Erythroblast (primary cell): Measurements from ENCODE around the gene KRTAP21-3.
"Not testable (repeated sequence)": the region's sequence is repeated elsewhere in the genome, so short reads cannot be mapped to it uniquely, and the experiment has no call there.

ENCODE experiments used
- DNase-seq, 2 experiments: peaks; one replicate each; lab custom pipeline; 2025; lab: John Stamatoyannopoulos, UW
- GATA1 ChIP-seq: IDR thresholded peaks from 2 replicates; pipeline ENCODE4 v1.6.1; 2011; ENCODE audit warnings: low read depth, mild to moderate bottlenecking, control low read depth, low read length, moderate library complexity
- POLR2A ChIP-seq: IDR thresholded peaks from 2 replicates; pipeline ENCODE4 v1.6.1; 2011; ENCODE audit warnings: mild to moderate bottlenecking, low read length

KRTAP21-3 gene

GRCh38 chr21:30718239-30718909 is at the start of gene KRTAP21-3:
KRTAP21-3 (minus strand) TSS chr21:30718777; CDS start chr21:30718759, 18 bp downstream.
- no peak for DNase-seq
- TF ChIP-seq POLR2A (no peak), GATA1 (no peak)

- TF ChIP-seq GATA1 (no peak), POLR2A (no peak)
- DNase-seq = no peak
Measured at GRCh38 chr21:30760776-30761175, 42.2 kb upstream of the KRTAP21-3 start.

- TF ChIP-seq POLR2A (no peak), GATA1 (no peak)
Measured at GRCh38 chr21:30758306-30758705, 39.7 kb upstream of the KRTAP21-3 start.

GRCh38 chr21:30755328-30755727 is 36.8 kb upstream of the KRTAP21-3 start, which contains the start of gene KRTAP21-1:
KRTAP21-1 (minus strand) TSS chr21:30755428; CDS start chr21:30755378, 50 bp downstream.
- not testable (repeated sequence) for DNase-seq

More at GRCh38 chr21:30758306-30758705, 39.7 kb upstream of the KRTAP21-3 start:
- no peak for DNase-seq

GRCh38 chr21:30747159-30747558 is 28.6 kb upstream of the KRTAP21-3 start, which contains the start of gene KRTAP21-2:
KRTAP21-2 (minus strand) TSS chr21:30747259; CDS start chr21:30747202, 57 bp downstream.
- no peak for TF ChIP-seq GATA1
- TF ChIP-seq POLR2A = no peak
- DNase-seq = no peak

- TF ChIP-seq POLR2A (no peak), GATA1 (no peak)
- DNase-seq = no peak
Measured at GRCh38 chr21:30740462-30740861, 21.9 kb upstream of the KRTAP21-3 start.

- DNase-seq = no peak
- no peak for TF ChIP-seq GATA1
- TF ChIP-seq POLR2A = no peak
Measured at GRCh38 chr21:30733026-30733425, 14.4 kb upstream of the KRTAP21-3 start.

- no peak for TF ChIP-seq GATA1
- TF ChIP-seq POLR2A = no peak
- no peak for DNase-seq
Measured at GRCh38 chr21:30726726-30727125, 8.1 kb upstream of the KRTAP21-3 start.

- TF ChIP-seq POLR2A (no peak), GATA1 (no peak)
Measured at GRCh38 chr21:30719401-30719800, 824 bp upstream of the KRTAP21-3 start.

GRCh38 chr21:30717105-30717504 is 1.5 kb downstream of the KRTAP21-3 start:
- TF ChIP-seq POLR2A = no peak
- TF ChIP-seq GATA1 = no peak
- no peak for DNase-seq

More at GRCh38 chr21:30719401-30719800, 824 bp upstream of the KRTAP21-3 start:
- DNase-seq = no peak

- TF ChIP-seq POLR2A (no peak), GATA1 (no peak)
- no peak for DNase-seq
Measured at GRCh38 chr21:30714946-30715345, 3.6 kb downstream of the KRTAP21-3 start.

- no peak for TF ChIP-seq POLR2A
- TF ChIP-seq GATA1 = no peak
- no peak for DNase-seq
Measured at GRCh38 chr21:30714456-30714855, 4.1 kb downstream of the KRTAP21-3 start.

GRCh38 chr21:30713766-30714165 is 4.8 kb downstream of the KRTAP21-3 start:
- TF ChIP-seq POLR2A (no peak), GATA1 (no peak)
- DNase-seq = no peak

GRCh38 chr21:30710499-30710898 is 8.1 kb downstream of the KRTAP21-3 start:
- TF ChIP-seq POLR2A (no peak), GATA1 (no peak)
- DNase-seq = no peak

- no peak for DNase-seq
- TF ChIP-seq GATA1 (no peak), POLR2A (no peak)
Measured at GRCh38 chr21:30707409-30707808, 11.2 kb downstream of the KRTAP21-3 start.
